ENCODE measurements around the gene ALK.

GRCh38 chr2:29218550-29219125 lies 702.7 kb downstream of the ALK start:
- TF ChIP-seq CTCF (conservative IDR thresholded peaks at IDR 0.05 in 1 of 2, IDR thresholded peaks at IDR 0.05 in 1 of 2; ENCODE audit: low read depth in 1 of 2, low read length in 2 of 2) (no peak), EZH2 (IDR thresholded peaks at IDR 0.05; ENCODE audit: low read length, missing control alignments) (no peak)
